Islet of Langerhans (tissue), 1 donor: ENCODE results near the gene SCRN1.

Experiments used
- FAIRE-seq: peaks from one replicate; lab custom pipeline; 2011; peaks lifted over from hg19 to GRCh38; lab: Jason Lieb, UNC

The SCRN1 gene

DNA sequence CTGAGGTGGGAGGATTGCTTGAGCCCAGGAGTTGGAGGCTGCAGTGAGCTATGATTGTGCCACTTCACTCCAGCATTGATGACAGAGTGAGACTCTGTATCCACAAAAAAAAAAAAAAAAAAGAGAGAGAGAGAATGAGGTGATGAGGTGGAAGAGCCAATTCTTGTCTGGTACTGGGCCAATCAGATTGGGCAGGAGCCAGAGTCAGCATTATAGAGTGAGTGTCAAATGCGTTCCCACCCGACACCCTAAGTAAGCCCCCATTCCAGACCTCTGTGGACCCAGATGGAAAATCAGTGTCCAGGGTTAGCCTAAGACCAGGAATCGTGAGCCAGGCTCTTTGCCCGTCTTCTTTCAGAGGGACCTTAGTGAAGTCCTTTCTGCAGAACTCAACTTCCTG, 99.3 kb downstream of the SCRN1 start:
- no peak for FAIRE-seq

DNA sequence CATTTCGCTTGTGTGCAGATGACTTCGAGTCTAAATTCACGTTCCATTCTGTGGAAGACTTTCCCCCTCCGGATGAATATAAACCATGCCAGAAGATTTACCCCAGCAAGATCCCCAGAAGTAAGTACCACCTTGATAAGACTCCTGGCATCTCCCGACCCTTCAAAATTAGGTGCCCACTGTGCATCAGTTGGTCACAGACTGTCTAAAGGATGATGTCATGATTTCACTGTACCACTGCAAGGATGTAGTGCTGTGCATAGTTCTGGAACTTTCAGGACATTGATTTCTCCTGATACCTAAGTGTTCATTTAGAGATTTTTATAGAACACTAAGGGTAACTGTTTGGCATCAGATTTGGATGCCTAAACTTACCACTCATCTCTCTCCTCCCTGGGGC, 100.3 kb downstream of the SCRN1 start:
- no peak for FAIRE-seq

DNA sequence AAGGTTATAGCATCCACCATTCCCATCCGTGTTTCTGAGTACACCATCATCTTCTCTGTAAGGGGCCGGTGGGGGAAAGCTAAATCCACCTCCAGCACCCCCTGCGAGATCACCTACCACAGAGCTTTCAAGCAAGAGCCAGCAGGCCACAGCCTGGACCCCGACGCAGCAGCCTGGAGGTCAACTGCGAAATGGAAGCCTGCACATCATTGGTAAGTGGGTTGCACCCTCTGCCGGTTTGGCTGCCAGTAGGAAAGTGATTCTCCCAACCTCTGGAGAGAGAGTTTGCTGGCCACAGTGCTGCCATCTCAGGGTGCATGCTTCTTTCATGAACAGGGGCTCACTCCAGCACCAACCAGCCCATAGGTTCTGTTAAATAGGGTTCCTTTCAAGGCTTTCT, 101.6 kb downstream of the SCRN1 start:
- no peak for FAIRE-seq

DNA sequence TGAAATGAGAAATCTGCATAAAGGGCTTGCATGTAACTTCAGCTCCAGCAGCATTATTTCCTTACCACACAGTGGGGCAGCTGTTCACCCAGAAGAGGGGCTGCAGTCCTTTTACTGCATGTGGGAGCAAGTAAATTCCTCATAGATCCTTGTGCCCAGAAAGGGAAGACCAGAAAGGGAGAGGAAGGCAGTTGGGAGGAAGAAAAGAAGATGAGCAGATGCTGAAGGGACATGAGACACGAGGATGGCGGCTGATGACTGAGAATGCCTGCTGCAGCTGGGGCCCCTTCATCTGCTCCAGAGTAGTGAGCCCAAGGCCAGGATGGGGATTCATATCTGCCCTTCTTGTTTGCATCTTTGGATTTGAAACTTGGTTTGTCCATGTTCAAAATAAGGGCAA, 102.8 kb downstream of the SCRN1 start:
- no peak for FAIRE-seq

DNA sequence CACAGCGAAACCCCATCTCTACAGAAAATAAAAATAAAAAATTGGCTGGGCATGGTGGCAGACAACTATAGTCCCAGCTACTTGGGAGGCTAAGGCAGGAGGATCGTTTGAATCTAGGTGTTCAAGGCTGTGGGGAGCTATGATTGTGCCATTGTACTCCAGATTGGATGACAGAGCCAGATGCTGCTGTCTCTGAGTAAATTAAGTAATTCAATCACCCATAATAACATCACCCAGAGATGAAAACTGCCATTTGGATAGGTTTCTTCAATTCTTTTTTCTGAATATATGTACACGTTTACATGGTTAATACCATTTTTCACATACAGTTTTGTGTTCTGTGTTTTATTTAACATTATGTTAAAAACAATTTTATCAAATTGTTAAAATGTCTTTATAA, 104.0 kb downstream of the SCRN1 start:
- FAIRE-seq, result no peak

DNA sequence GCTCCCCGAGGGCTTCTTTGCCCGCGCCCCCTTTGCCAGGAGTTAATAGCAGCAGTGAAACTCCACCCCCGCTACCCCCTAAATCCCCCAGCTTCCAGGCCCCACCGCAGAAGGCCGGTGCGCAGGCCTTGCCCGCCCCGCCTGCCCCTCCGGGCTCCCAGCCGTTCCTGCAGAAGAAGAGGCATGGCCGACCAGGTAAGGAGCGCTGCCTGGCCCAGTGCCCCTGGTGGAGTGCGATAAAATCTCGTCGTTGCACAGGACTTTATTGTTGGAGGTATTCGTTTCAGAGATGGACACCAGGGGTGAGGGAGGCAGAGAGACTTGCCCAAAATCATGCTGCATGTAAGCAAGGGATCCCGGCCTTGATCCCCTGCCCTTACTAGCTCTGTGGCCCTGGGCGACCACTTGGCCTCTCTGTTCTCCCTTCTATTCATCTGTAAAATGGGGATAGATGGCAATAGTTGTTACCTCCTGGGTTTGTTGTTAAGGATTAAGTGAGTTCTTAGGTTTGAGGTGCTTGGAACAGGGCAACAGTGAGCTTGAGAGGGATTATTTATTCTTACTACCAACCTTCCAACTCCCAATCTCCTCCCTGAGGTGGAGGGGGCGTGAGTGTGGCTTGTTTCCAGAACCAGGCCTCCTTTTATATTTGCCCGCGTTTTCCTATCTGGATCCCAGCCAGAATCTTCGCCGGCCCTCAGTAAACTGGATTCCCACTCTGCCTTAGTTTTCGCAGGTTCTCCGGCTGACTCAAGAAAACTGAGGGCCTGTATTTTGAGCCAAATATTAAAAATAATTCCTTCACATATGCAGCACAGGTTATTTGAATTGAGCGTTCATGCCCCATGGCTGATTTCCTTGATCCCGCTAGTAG, 105.0 kb downstream of the SCRN1 start:
- FAIRE-seq, result no peak

DNA sequence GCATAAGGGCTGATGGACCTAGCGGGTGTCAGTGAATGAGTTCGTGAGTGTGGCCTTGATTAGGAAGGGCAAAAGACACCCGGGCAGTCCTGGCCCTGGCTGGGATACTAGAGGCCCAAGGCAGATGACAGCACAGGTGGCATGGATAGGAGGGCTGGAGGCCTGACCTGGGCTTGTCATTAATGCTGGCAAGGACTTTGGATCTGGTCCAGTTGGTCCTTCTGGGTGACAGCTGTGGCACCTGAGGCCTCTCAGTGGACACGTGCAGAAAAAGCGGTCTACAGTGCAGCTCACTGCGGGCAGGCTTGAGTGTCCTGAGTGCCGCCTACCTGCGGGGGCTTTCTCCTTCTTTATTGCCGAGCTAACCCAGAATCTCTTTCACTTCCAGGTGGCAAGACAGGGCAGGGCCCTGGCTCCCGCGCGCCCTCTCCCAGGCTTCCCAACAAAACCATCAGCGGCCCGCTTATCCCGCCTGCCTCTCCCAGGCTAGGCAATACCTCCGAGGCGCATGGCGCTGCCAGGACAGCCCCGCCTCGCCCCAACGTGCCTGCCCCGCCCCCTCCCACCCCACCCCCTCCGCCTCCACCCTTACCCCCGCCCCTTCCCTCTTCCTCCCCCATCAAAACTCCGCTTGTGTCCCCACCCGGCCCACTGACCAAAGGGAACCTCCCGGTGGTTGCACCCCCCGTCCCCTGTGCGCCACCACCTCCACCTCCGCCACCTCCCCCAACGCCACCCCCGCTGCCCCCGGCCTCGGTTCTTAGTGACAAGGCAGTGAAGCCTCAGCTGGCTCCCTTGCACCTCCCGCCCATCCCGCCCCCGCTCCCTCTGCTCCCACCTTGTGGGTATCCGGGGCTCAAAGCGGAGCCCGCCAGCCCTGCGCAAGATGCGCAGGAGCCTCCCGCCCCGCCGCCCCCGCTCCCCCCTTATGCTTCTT, 105.9 kb downstream of the SCRN1 start:
- FAIRE-seq, result no peak

DNA sequence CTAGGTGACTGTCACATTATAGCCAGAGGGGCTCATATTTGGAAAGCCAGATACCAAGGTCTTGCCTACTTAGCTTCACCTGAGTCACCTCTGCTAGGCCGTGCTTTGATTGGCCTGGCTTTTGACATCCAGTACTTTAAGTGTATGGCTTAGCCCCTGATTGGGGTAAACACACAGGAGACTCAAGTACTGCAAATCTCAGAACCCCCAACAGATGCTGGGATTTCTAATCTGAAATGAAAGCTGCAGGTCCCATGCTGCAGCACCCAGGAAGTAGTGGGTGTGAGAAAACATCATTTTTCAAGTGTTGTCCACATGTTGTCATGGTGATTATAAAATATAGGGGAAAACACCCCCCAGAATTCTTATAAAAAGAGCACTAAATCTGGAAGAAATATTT, 107.1 kb downstream of the SCRN1 start:
- FAIRE-seq, result no peak

DNA sequence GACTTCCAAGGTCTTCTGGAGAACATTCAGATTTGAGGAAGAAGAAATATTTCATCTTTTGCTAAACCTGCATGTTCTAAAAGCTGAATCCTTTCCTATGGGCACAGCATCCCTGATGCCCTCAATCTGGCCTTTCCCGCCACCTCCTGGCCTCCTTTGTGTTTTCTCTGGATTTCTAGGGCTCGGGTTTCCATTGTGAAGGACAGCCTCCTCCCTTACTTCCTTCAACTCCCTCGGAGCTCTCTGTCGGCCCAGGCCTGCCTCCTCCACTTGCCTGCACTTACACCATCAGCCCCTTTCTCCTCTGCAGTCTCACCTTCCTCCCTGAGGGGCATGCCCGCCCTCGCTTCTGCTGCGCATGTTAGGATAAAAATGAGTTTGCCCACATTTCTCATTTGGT, 107.9 kb downstream of the SCRN1 start:
- no peak for FAIRE-seq

DNA sequence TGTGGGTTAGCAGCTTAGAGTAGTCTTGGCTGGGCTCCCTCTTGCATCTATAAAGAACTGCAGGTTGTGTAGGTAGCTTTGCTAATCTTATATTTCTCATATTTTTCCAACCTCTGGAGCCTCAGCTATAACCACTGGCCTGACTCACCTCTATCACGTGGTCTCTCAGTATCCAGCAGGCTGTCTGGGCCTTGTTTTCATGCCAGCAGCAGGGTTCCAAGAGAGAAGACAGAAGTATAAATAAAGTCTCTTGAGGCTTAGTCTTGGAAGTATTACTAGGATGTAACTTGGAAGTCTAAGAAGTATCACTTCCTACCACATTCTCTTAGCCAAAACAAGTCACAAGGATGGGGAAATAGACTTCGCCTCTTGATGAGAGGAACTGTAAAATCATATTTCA, 110.0 kb downstream of the SCRN1 start:
- no peak for FAIRE-seq

DNA sequence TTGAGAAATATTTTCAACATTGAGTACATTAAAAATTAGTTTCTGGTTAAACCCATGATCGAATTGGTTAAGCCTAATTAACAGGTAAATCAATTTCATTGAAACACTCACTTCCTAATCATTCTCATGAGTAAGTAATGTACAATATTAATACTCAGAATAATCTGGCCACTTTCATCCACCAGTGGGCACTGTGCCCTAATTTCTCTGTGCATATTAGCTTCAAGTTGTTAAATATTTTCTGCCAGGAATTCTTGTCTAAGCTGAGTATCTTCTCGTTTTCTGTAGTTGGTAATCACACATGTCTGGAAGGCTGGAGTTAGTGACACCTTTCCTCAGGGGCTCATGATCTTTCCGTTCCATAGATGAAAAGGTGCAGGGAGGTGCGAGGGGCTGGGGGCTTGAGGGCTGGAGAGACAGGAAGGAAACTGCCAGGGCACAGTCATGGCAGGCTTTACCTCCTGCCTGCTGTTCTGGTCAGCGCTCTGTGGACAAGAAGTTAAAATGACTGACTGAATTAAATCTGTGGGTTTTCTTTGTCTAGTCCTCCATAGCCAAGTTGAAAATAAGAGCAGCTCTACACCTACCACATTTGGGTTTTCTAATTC, 111.4 kb downstream of the SCRN1 start:
- FAIRE-seq, result peak; percentile 98

DNA sequence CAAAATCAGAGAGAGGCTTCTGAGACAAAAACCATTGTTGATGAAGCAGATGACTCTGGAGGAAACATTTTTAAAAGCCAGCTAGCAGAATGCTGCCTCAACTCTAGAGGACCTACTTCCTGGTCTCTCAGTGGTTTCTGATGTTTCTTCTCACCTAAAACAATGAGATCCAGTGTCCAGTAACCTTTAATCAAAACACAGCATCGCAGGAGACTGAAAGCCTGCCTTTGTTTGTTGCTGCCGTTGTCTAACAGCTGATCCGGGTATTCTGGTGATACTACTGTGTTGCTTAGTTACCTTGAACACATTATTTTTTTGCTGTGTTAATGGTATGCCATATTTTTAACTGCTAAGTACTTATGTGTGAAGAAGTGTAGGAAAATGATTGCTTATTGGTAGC, 112.4 kb downstream of the SCRN1 start:
- peak; percentile 56 for FAIRE-seq

DNA sequence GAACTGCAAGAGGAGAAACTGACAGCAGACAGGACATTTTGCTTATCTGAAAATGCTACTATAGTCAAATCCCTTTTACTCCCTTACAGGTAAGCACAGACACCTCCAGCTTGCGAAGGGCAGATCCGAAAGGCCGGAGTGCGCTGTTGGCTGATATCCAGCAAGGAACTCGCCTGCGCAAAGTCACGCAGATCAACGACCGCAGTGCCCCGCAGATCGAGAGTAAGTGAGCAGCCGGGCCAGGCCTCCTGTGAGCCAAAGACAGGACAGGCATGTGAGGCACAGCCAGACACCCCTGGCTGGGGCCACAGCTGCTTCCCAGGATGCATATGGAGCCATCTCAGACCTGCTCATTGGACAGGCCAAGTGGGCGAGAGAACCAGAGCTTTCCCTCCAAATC, 113.9 kb downstream of the SCRN1 start:
- no peak for FAIRE-seq

DNA sequence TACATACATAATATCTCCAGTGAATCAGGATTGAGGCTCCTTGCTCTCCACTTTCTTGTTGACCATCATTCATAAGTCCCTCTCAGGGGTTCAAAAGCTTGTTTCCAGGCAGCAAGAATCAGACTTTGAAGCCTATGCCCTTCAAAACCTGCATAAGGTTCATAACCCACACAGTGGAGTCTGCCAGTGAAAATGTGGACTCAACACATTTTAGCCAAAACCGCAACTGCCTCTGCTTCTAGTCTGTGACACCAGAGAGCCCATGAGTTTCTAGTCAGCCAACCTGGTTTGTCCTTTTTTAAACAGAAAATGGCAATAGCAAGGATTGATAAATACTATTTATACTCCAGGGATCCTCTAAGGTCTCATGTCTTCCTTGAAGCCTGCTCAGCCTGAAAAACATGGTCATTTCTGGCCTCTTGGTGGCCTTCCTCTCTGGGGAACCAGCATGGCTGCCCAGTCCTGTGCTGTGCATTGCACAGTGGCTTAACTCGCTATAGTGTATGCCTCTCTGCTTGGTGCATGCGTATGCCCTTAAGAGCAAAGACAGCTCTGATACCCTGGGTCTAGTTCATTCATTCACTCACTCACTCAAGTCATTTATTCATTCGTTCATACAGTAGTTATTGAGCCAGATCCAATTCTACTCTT, 115.8 kb downstream of the SCRN1 start:
- FAIRE-seq, result no peak

DNA sequence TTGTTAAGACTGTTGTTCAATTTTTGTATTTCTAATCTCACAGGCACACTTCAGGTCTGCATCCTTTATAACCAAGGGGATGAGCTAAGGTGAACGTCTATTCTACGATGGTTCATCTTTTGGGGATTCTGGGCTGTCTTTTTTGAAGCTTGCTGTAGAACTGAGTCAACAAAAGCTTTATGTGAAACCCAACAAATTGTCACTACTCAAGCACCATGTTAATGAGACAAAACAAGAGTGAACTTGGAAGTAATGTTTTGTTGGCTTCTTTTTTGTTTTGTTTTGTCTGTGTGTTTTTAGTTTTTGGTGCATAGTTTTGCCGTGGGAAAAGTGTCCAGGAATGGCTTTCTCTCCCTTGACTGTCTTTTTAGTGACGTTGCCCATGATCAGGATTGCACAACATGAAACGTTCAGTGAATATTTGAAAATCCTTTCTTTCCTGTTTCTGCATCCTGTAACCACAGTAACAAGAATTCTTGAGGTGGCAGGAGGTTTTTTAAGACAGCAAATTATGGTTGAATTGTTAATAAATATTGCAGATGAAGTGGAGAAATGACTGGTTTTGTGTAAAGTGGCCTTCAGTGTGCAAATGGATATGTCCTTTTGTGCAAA, 117.7 kb downstream of the SCRN1 start:
- no peak for FAIRE-seq
